Endothelial cell of umbilical vein (primary cell): Measurements from ENCODE around the gene SH3YL1. TPM values are rescaled to one million over a fixed set of nuclear protein-coding genes. Genes with fewer than 3 reads are reported as not detected.

Source experiments
- Bru-seq: library from RNA; stranded (reverse); fragments of 400-500 nt; gene quantifications from one replicate; lab custom pipeline; 2021; lab: Mats Ljungman, UMichigan
- BruChase-seq, 2 experiments: library from RNA; stranded (reverse); fragments of 400-500 nt; gene quantifications; one replicate each; lab custom pipeline; 2021; lab: Mats Ljungman, UMichigan
- BruUV-seq: library from RNA; stranded (reverse); fragments of 400-500 nt; replicated peaks from 2 replicates; lab custom pipeline; 2021; lab: Mats Ljungman, UMichigan
- CTCF ChIA-PET: fragments of 300-600, 350-600 bp; sonication (Branson Sonifier 250); formaldehyde crosslinking; loops from one replicate; lab custom pipeline; 2021; ENCODE audit warnings: antibody characterized with exemption, inconsistent platforms; lab: Charles Lee
- POLR2A ChIA-PET: fragments of 300-600, 350-600 bp; sonication (Branson Sonifier 250); formaldehyde crosslinking; loops from one replicate; lab custom pipeline; 2021; ENCODE audit warnings: antibody characterized with exemption, inconsistent platforms; lab: Charles Lee
- DNase-seq: peaks from one replicate; pipeline ENCODE4 v3.0.0-alpha.2; 2011; ENCODE audit warnings: low read depth, low spot score
- FAIRE-seq: peaks from 2 replicates; lab custom pipeline; 2011; peaks lifted over from hg19 to GRCh38; lab: Jason Lieb, UNC
- H2AFZ ChIP-seq: 2 replicates; pipeline ENCODE4 v1.6.0; 2012; ENCODE audit warnings: low read depth, low read length, control low read depth, inconsistent platforms
- H3K27ac ChIP-seq: 2 replicates; pipeline ENCODE4 v1.5.1; 2011; ENCODE audit warnings: low read depth, mild to moderate bottlenecking, control low read depth, low read length, moderate library complexity; ENCODE audit not compliant: insufficient read depth
- H3K27me3 ChIP-seq, 2 experiments: 2 replicates each; pipeline versions ENCODE4 v1.6.0 to v1.6.1; 2011; ENCODE audit warnings: low read length in 2 of 2, mixed read lengths in 1 of 2; ENCODE audit not compliant: control insufficient read depth in 2 of 2, insufficient read depth in 2 of 2
- H3K36me3 ChIP-seq, 2 experiments: 2 replicates in 1 of 2; 3 replicates in 1 of 2; pipeline ENCODE4 v1.5.1; 2011; ENCODE audit warnings: low read length in 2 of 2, mild to moderate bottlenecking in 1 of 2, moderate library complexity in 1 of 2; ENCODE audit not compliant: control insufficient read depth in 2 of 2, insufficient read depth in 2 of 2; ENCODE audit errors: extremely low read depth in 1 of 2
- H3K4me1 ChIP-seq: 3 replicates; pipeline ENCODE4 v1.5.1; 2011; ENCODE audit warnings: mild to moderate bottlenecking, low read length; ENCODE audit not compliant: control insufficient read depth, insufficient read depth; ENCODE audit errors: extremely low read depth
- H3K4me2 ChIP-seq: 2 replicates; pipeline ENCODE4 v1.6.1; 2011; ENCODE audit warnings: low read length, control low read depth, mixed read lengths; ENCODE audit not compliant: insufficient read depth
- H3K4me3 ChIP-seq, 3 experiments: fragments of 200-600 bp in 1 of 3; sonication (generic), shearing (Covaris generic) in 1 of 3; replicated peaks in 1 of 3; 2 replicates each; pipeline ENCODE4 v1.5.1; 2011 to 2016; ENCODE audit warnings: control low read depth in 3 of 3, low read length in 3 of 3, mild to moderate bottlenecking in 2 of 3, inconsistent platforms in 1 of 3, low read depth in 1 of 3, moderate library complexity in 1 of 3; ENCODE audit not compliant: insufficient read depth in 1 of 3
- H3K79me2 ChIP-seq: 2 replicates; pipeline ENCODE4 v1.6.0; 2012; ENCODE audit warnings: low read length, inconsistent platforms; ENCODE audit not compliant: control insufficient read depth, insufficient read depth
- H3K9ac ChIP-seq: replicated peaks from 2 replicates; pipeline ENCODE3; 2011; ENCODE audit warnings: low read length, control low read depth; ENCODE audit not compliant: insufficient read depth; ENCODE audit errors: extremely low read depth
- H3K9me1 ChIP-seq: replicated peaks from 3 replicates; pipeline ENCODE4 v1.6.0; 2011; ENCODE audit warnings: mild to moderate bottlenecking, low read length; ENCODE audit not compliant: control insufficient read depth, insufficient read depth; ENCODE audit errors: extremely low read depth
- H3K9me3 ChIP-seq: replicated peaks from 2 replicates; pipeline ENCODE4 v1.5.1; 2012; ENCODE audit warnings: low read length, inconsistent platforms; ENCODE audit not compliant: control insufficient read depth, insufficient read depth
- H4K20me1 ChIP-seq: replicated peaks from 2 replicates; pipeline ENCODE3; 2011; ENCODE audit warnings: mild to moderate bottlenecking, low read length; ENCODE audit not compliant: control insufficient read depth, insufficient read depth; ENCODE audit errors: extremely low read depth
- FOS ChIP-seq: IDR thresholded peaks from 2 replicates; pipeline ENCODE4 v1.6.1; 2011; ENCODE audit warnings: mild to moderate bottlenecking, low read length, moderate library complexity, borderline replicate concordance; ENCODE audit not compliant: insufficient read depth
- GATA2 ChIP-seq: IDR thresholded peaks from 2 replicates; pipeline ENCODE4 v1.7.0; 2011; ENCODE audit warnings: low read depth, mild to moderate bottlenecking, moderate library complexity, mixed read lengths, low read length; ENCODE audit not compliant: insufficient read length, insufficient read depth
- JUN ChIP-seq: IDR thresholded peaks from 2 replicates; pipeline ENCODE4 v1.6.1; 2011; ENCODE audit warnings: borderline replicate concordance, low read depth; ENCODE audit not compliant: insufficient read length, insufficient read depth
- POLR2A ChIP-seq: IDR thresholded peaks from 2 replicates; pipeline ENCODE4 v1.6.1; 2012; ENCODE audit warnings: low read depth, mild to moderate bottlenecking, control low read depth, low read length
- POLR2AphosphoS5 ChIP-seq: IDR thresholded peaks from 2 replicates; pipeline ENCODE4 v1.6.1; 2012; ENCODE audit warnings: low read depth, mild to moderate bottlenecking, control low read depth, low read length, moderate library complexity; ENCODE audit not compliant: insufficient read depth
- dilution Hi-C: fragments of 300-500 bp; cut with MboI; formaldehyde crosslinking; loops from one replicate; pipeline ENCODE4 v1.15.0; 2019; ENCODE audit warnings: low sequenced_read_pairs; ENCODE audit not compliant: extremely low pct_ligation_motif_present
- intact Hi-C: fragments of 100-400 bp; cut with micrococcal nuclease; formaldehyde crosslinking; loops from one replicate; pipeline ENCODE4 v1.10.0; 2022
- long read RNA-seq: library from polyadenylated mRNA; stranded (forward); transcript quantifications from one replicate; pipeline ENCODE4 v2.0.0, GENCODE V29; 2021
- polyA minus RNA-seq, 3 experiments: library from RNA; depleted of rRNA, polyadenylated mRNA; stranded (reverse); fragments of >200 nt; gene quantifications; 1 replicate in 1 of 3; 2 replicates in 2 of 3; pipeline ENCODE4 v1.2.3, GENCODE V29; 2011
- polyA plus RNA-seq, 4 experiments: library from polyadenylated mRNA; depleted of rRNA in 3 of 4; stranded (reverse) in 3 of 4; unstranded in 1 of 4; fragments of >200 nt; gene quantifications; 2 replicates each; pipeline versions ENCODE4 v1.2.1 to v1.2.3, GENCODE V29; 2011 to 2012; ENCODE audit warnings: missing spikeins in 1 of 4
- total RNA-seq: library from RNA; stranded (reverse); gene quantifications from 2 replicates; pipeline ENCODE4 v1.2.3, GENCODE V29; 2021
- TF ChIP-seq, protein P1 (sequence below): IDR thresholded peaks from 2 replicates; pipeline ENCODE4 v1.6.1; 2011; ENCODE audit not compliant: insufficient read depth, insufficient read length

The SH3YL1 gene
- total RNA-seq (18.6 and 22.4 TPM in 2 replicates), polyA plus RNA-seq (8.6 and 12.5 TPM in 2 replicates), polyA minus RNA-seq (13.9 and 21.4 TPM in 2 replicates), Bru-seq, nascent RNA (percentile 59 among the genes with signal in this experiment), BruChase-seq, experiment 1, labeled RNA remaining after a 6-hour chase (percentile 61 among the genes with signal in this experiment), BruChase-seq, experiment 2, labeled RNA remaining after a 2-hour chase (percentile 62 among the genes with signal in this experiment)
- 11.2 and 11.8 TPM in 2 replicates for polyA plus RNA-seq (2011; cell fraction: cytosol; rRNA removed)
- polyA plus RNA-seq (2011; cell fraction: nucleus; rRNA removed): 68.6 and 76.3 TPM in 2 replicates
- polyA plus RNA-seq (2012): 12.1 and 15.6 TPM in 2 replicates
- 3.1 TPM for polyA minus RNA-seq (2011; cell fraction: cytosol; rRNA and poly(A)+ RNA removed)
- 42.8 and 52.4 TPM in 2 replicates for polyA minus RNA-seq (2011; cell fraction: nucleus; rRNA and poly(A)+ RNA removed)
- long read RNA-seq, partial matches to known transcripts: 2 of 19 reads
- long read RNA-seq, other reads (novel, unspliced or antisense): 17 of 19 reads

GRCh38 chr2:263774-264492, at the start of gene SH3YL1:
SH3YL1 (minus strand) TSS chr2:264032; CDS start chr2:263984, 48 bp downstream.
- H3K9me1 ChIP-seq: no peaks in the 10 kb centered on the region
- ChIA-PET POLR2A (no interaction called here), CTCF (interaction anchor here (0.9 kb wide), 1 partner anchor 1283 kb away, joined by 3 read pairs; no protein-coding TSS in a partner anchor)
- H4K20me1 ChIP-seq: peaks cover 2% of the 10 kb centered on the region
- peak within 1 kb of the TSS; percentile 95 for H2AFZ ChIP-seq
- BruUV-seq: no TSS peak
- H3K4me1 ChIP-seq: peaks cover 17% of the 10 kb centered on the region
- peak within 1 kb of the TSS; percentile 92 for H3K4me2 ChIP-seq
- DNase-seq (peak; percentile 7), FAIRE-seq (no peak)
- no peaks in the 10 kb centered on the region for H3K9me3 ChIP-seq
- intact Hi-C loops: loop anchor here (1.0 to 5.0 kb wide), 4 partner anchors 18 to 1363 kb away; partner anchors contain the start of gene TMEM18
- H3K79me2 ChIP-seq: peaks cover 39% of the 10 kb centered on the region
- peak within 1 kb of the TSS; percentile 78 for H3K9ac ChIP-seq
- no peaks in the 10 kb centered on the region for H3K27me3 ChIP-seq
- no peaks in the 10 kb centered on the region for H3K36me3 ChIP-seq
- H3K4me3 ChIP-seq: peak within 1 kb of the TSS; percentile 75 to 90 (median 79)
- H3K27ac ChIP-seq: peak within 1 kb of the TSS; percentile 42
- TF ChIP-seq, protein P1, sequence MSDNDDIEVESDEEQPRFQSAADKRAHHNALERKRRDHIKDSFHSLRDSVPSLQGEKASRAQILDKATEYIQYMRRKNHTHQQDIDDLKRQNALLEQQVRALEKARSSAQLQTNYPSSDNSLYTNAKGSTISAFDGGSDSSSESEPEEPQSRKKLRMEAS: peak; percentile 22
- no peak for TF ChIP-seq POLR2A
- dilution Hi-C loops: no loop called here

DNA sequence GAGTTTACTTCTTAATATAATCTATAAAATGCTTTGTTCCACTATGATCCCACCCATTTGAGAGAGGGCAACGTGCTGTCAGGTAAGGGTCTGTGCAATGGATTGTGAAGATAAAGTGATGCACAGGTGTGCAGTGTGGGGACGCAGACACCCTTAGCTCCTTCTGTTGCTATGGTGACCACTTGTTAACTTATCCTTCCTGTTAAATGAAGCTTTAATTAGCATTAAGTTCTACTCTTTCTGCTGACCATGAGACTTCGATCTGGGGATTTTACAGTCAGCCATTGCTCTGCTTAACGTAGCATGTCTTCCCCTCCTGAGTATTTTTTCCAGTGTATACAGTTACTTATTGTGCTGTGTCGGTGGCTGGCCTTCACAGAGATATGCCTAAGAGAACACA, 47.2 kb upstream of the SH3YL1 start:
- ChIA-PET CTCF (no interaction called here), POLR2A (no interaction called here)
- no peaks in the 10 kb centered on the region for H3K36me3 ChIP-seq
- no peaks in the 10 kb centered on the region for H3K4me1 ChIP-seq
- dilution Hi-C loops (no loop called here), intact Hi-C loops (no loop called here)
- no peak overlapping the region for H3K27ac ChIP-seq
- BruUV-seq: no TSS peak
- H3K9ac ChIP-seq: no peak overlapping the region
- no peak for FAIRE-seq
- no peak for DNase-seq
- no peak overlapping the region for H3K4me2 ChIP-seq
- H2AFZ ChIP-seq: no peak overlapping the region
- no peak overlapping the region for H3K4me3 ChIP-seq
- no peaks in the 10 kb centered on the region for H3K27me3 ChIP-seq
- H4K20me1 ChIP-seq: no peaks in the 10 kb centered on the region
- H3K9me3 ChIP-seq: no peaks in the 10 kb centered on the region
- no peaks in the 10 kb centered on the region for H3K79me2 ChIP-seq
- TF ChIP-seq JUN (no peak), POLR2AphosphoS5 (no peak), GATA2 (no peak), FOS (no peak)
- no peaks in the 10 kb centered on the region for H3K9me1 ChIP-seq
